H1 (cell line): ENCODE results near the gene CTNNBL1. TPM values are rescaled to one million over a fixed set of nuclear protein-coding genes. Genes with fewer than 3 reads are reported as not detected.

Experiments used
- CTCF ChIA-PET: fragments of 300-600 bp; sonication (Branson Sonifier 250); formaldehyde crosslinking; loops from one replicate; lab custom pipeline; 2021; ENCODE audit not compliant: partially characterized antibody; lab: Charles Lee
- POLR2A ChIA-PET: fragments of 300-600 bp; sonication (Branson Sonifier 250); formaldehyde crosslinking; loops from one replicate; lab custom pipeline; 2021; ENCODE audit warnings: inconsistent platforms; ENCODE audit not compliant: partially characterized antibody; lab: Charles Lee
- DNase-seq, 2 experiments: peaks; one replicate each; pipeline versions ENCODE4 v3.0.0 to v3.0.0-alpha.2; 2010 to 2022; ENCODE audit warnings: low spot score in 2 of 2, low read depth in 1 of 2, mixed read lengths in 1 of 2
- FAIRE-seq: peaks from 2 replicates; lab custom pipeline; 2011; peaks lifted over from hg19 to GRCh38; lab: Jason Lieb, UNC
- H2AFZ ChIP-seq: 2 replicates; pipeline ENCODE4 v1.8.1; 2012; ENCODE audit warnings: low read length, inconsistent platforms
- H2AK5ac ChIP-seq: 2 replicates; pipeline ENCODE4 v1.6.1; 2013; ENCODE audit warnings: low read depth, low read length
- H2BK120ac ChIP-seq: replicated peaks from 2 replicates; pipeline ENCODE3; 2013; ENCODE audit warnings: low read depth, low read length, inconsistent platforms
- H2BK12ac ChIP-seq: 2 replicates; pipeline ENCODE4 v1.6.1; 2013; ENCODE audit warnings: low read depth, low read length
- H2BK15ac ChIP-seq: 2 replicates; pipeline ENCODE4 v1.6.1; 2013; ENCODE audit warnings: low read length
- H2BK20ac ChIP-seq: 2 replicates; pipeline ENCODE4 v1.6.1; 2013; ENCODE audit warnings: low read length
- H2BK5ac ChIP-seq: 2 replicates; pipeline ENCODE4 v1.6.1; 2013; ENCODE audit warnings: low read depth, low read length
- H3K14ac ChIP-seq: 2 replicates; pipeline ENCODE4 v1.6.1; 2013; ENCODE audit warnings: inconsistent platforms; ENCODE audit not compliant: insufficient read length
- H3K18ac ChIP-seq: 2 replicates; pipeline ENCODE4 v1.6.1; 2013; ENCODE audit warnings: low read length; ENCODE audit errors: extremely low read depth
- H3K23ac ChIP-seq: 2 replicates; pipeline ENCODE4 v1.6.1; 2013; ENCODE audit warnings: inconsistent platforms; ENCODE audit not compliant: insufficient read length
- H3K23me2 ChIP-seq: 2 replicates; pipeline ENCODE4 v1.6.1; 2013; ENCODE audit warnings: low read depth, low read length
- H3K27ac ChIP-seq: 2 replicates; pipeline ENCODE4 v1.6.1; 2011; ENCODE audit warnings: low read depth, low read length, inconsistent platforms
- H3K27me3 ChIP-seq, 4 experiments: replicated peaks in 1 of 4; 1 replicate in 1 of 4; 2 replicates in 3 of 4; pipeline versions ENCODE4 v1.6.1 to v1.8.1; 2011 to 2013; ENCODE audit warnings: low read length in 3 of 4, mild to moderate bottlenecking in 3 of 4, inconsistent platforms in 2 of 4, mixed read lengths in 2 of 4, moderate library complexity in 1 of 4; ENCODE audit not compliant: control insufficient read depth in 3 of 4, insufficient read depth in 3 of 4; ENCODE audit errors: extremely low read depth in 1 of 4
- H3K36me3 ChIP-seq, 4 experiments: 2 replicates each; pipeline versions ENCODE4 v1.6.1 to v1.8.1; 2011 to 2013; ENCODE audit warnings: mild to moderate bottlenecking in 4 of 4, low read length in 3 of 4, moderate library complexity in 2 of 4, control low read depth in 1 of 4, inconsistent platforms in 1 of 4; ENCODE audit not compliant: insufficient read depth in 4 of 4, control insufficient read depth in 2 of 4
- H3K4ac ChIP-seq: replicated peaks from 2 replicates; pipeline ENCODE3; 2013; ENCODE audit warnings: low read length, low read depth, mixed read lengths, inconsistent platforms; ENCODE audit not compliant: insufficient read length
- H3K4me1 ChIP-seq, 4 experiments: replicated peaks in 1 of 4; 1 replicate in 1 of 4; 2 replicates in 3 of 4; pipeline versions ENCODE4 v1.6.1 to v1.8.1; 2011 to 2013; ENCODE audit warnings: low read length in 3 of 4, inconsistent platforms in 2 of 4, mixed read lengths in 1 of 4; ENCODE audit not compliant: insufficient read depth in 4 of 4, control insufficient read depth in 3 of 4
- H3K4me2 ChIP-seq, 2 experiments: 2 replicates each; pipeline versions ENCODE4 v1.6.1 to v1.8.1; 2011 to 2013; ENCODE audit warnings: low read depth in 2 of 2, low read length in 2 of 2, control low read depth in 1 of 2, inconsistent platforms in 1 of 2, mild to moderate bottlenecking in 1 of 2; ENCODE audit not compliant: insufficient read depth in 1 of 2
- H3K4me3 ChIP-seq, 4 experiments: fragments of 200-600, 300-600 bp in 1 of 4; sonication (generic), shearing (Covaris generic), sonication (Bioruptor Twin) in 1 of 4; 2 replicates each; pipeline versions ENCODE4 v1.5.1 to v1.8.1; 2011 to 2016; ENCODE audit warnings: low read length in 4 of 4, low read depth in 3 of 4, control low read depth in 2 of 4, inconsistent platforms in 2 of 4, mild to moderate bottlenecking in 2 of 4, mixed read lengths in 1 of 4, moderate library complexity in 1 of 4; ENCODE audit not compliant: insufficient read depth in 2 of 4; ENCODE audit errors: extremely low read depth in 1 of 4
- H3K56ac ChIP-seq: replicated peaks from 2 replicates; pipeline ENCODE3; 2013; ENCODE audit warnings: low read depth, mild to moderate bottlenecking, mixed read lengths, low read length, inconsistent platforms; ENCODE audit not compliant: insufficient read length
- H3K79me1 ChIP-seq: 2 replicates; pipeline ENCODE4 v1.6.1; 2013; ENCODE audit warnings: low read depth, low read length, control low read depth
- H3K79me2 ChIP-seq, 2 experiments: 2 replicates each; pipeline versions ENCODE4 v1.6.1 to v1.8.1; 2012 to 2013; ENCODE audit warnings: low read length in 2 of 2, mild to moderate bottlenecking in 2 of 2, inconsistent platforms in 1 of 2; ENCODE audit not compliant: insufficient read depth in 2 of 2, control insufficient read depth in 1 of 2
- H3K9ac ChIP-seq, 4 experiments: replicated peaks in 1 of 4; 1 replicate in 1 of 4; 2 replicates in 3 of 4; pipeline versions ENCODE4 v1.6.1 to v1.8.1; 2011 to 2013; ENCODE audit warnings: low read depth in 3 of 4, low read length in 3 of 4, control low read depth in 2 of 4, mild to moderate bottlenecking in 2 of 4, moderate library complexity in 2 of 4, inconsistent platforms in 1 of 4; ENCODE audit errors: extremely low read depth in 1 of 4
- H3K9me3 ChIP-seq, 2 experiments: 2 replicates each; pipeline versions ENCODE4 v1.6.1 to v1.8.1; 2012 to 2013; ENCODE audit warnings: mild to moderate bottlenecking in 2 of 2, moderate library complexity in 2 of 2, control low read depth in 1 of 2, inconsistent platforms in 1 of 2, low read depth in 1 of 2, low read length in 1 of 2, mixed read lengths in 1 of 2; ENCODE audit not compliant: insufficient read depth in 2 of 2
- H4K20me1 ChIP-seq, 2 experiments: replicated peaks in 1 of 2; 2 replicates each; pipeline versions ENCODE3 to v1.8.1; 2011 to 2013; ENCODE audit warnings: inconsistent platforms in 2 of 2, low read length in 2 of 2, mild to moderate bottlenecking in 1 of 2; ENCODE audit not compliant: insufficient read depth in 2 of 2, control insufficient read depth in 1 of 2
- H4K5ac ChIP-seq: 2 replicates; pipeline ENCODE4 v1.6.1; 2013; ENCODE audit warnings: low read length, low read depth, mixed read lengths, inconsistent platforms; ENCODE audit not compliant: insufficient read length
- H4K8ac ChIP-seq: 2 replicates; pipeline ENCODE4 v1.8.0; 2013; ENCODE audit warnings: mild to moderate bottlenecking, moderate library complexity, low read length, inconsistent platforms; ENCODE audit not compliant: insufficient read depth; ENCODE audit errors: extremely low read depth
- H4K91ac ChIP-seq: replicated peaks from 2 replicates; pipeline ENCODE3; 2013; ENCODE audit warnings: low read length, mixed read lengths, inconsistent platforms; ENCODE audit not compliant: insufficient read length
- BACH1 ChIP-seq: IDR thresholded peaks from 2 replicates; pipeline ENCODE4 v1.6.1; 2012; ENCODE audit warnings: low read length, improper control_type of control experiment
- CBX5 ChIP-seq: fragments of 300-800, 300-1000 bp; sonication (generic); IDR thresholded peaks from 2 replicates; pipeline ENCODE4 v1.7.1; 2016; ENCODE audit warnings: antibody characterized with exemption, low read length, low read depth
- FOSL1 ChIP-seq: IDR thresholded peaks from 2 replicates; pipeline ENCODE4 v1.6.1; 2011; ENCODE audit warnings: mild to moderate bottlenecking, low read depth, low read length, moderate library complexity; ENCODE audit not compliant: insufficient read depth
- GABPA ChIP-seq: IDR thresholded peaks from 2 replicates; pipeline ENCODE4 v1.6.1; 2011; ENCODE audit warnings: mild to moderate bottlenecking, low read length, moderate library complexity, borderline replicate concordance; ENCODE audit not compliant: insufficient read depth
- KDM1A ChIP-seq: fragments of 200-600, 300-600 bp; sonication (generic); IDR thresholded peaks from 2 replicates; pipeline ENCODE4 v1.7.1; 2016; ENCODE audit warnings: mild to moderate bottlenecking, low read length, borderline replicate concordance
- RBBP5 ChIP-seq: IDR thresholded peaks from 2 replicates; pipeline ENCODE4 v1.7.1; 2012; ENCODE audit warnings: low read depth, mild to moderate bottlenecking, inconsistent platforms, low read length, moderate library complexity, borderline replicate concordance
- WGBS, 2 experiments: shearing (Covaris generic) in 1 of 2; methylation state at CpG; one replicate each; pipeline versions ENCODE4 v1.1.6 to v1.1.7; 2013 to 2015; ENCODE audit warnings: low lambda C conversion rate in 2 of 2, mixed read lengths in 2 of 2, inconsistent platforms in 1 of 2, low coverage in 1 of 2, missing lambda C conversion rate in 1 of 2; ENCODE audit not compliant: insufficient replicate concordance in 2 of 2, insufficient coverage in 1 of 2, insufficient read length in 1 of 2; ENCODE audit errors: extremely low coverage in 1 of 2, missing lambda C conversion rate in 1 of 2; 5-methylcytosine and 5-hydroxymethylcytosine counted together
- polyA plus RNA-seq, 7 experiments: library from polyadenylated mRNA; depleted of rRNA in 3 of 7; stranded (reverse) in 5 of 7; unstranded in 2 of 7; fragments of >200 nt in 5 of 7; fragments of 200-250 nt in 2 of 7; gene quantifications; 1 replicate in 5 of 7; 2 replicates in 1 of 7; 4 replicates in 1 of 7; pipeline versions ENCODE4 v1.2.1 to v1.2.3, GENCODE V29; 2011 to 2013; ENCODE audit warnings: missing spikeins in 2 of 7, mixed read lengths in 2 of 7
- total RNA-seq: library from RNA; stranded (reverse); fragmentation: NEBNext Ultra II Directional; extraction: Animal tissue kit (Norgen Biotek cat#: 25700); gene quantifications from 2 replicates; pipeline ENCODE4 v1.2.1, GENCODE V29; 2021

The CTNNBL1 gene
- total and polyA plus RNA-seq, 2 of the 8 experiments (the other 6 are each of a cell fraction or from before 2014, with no cell fraction given): 19.6 to 81.6 TPM

GRCh38 chr20:37848706-37849105, 154.9 kb downstream of the CTNNBL1 start:
- H3K4me3 ChIP-seq: no peak overlapping the region
- WGBS, 2 experiments: 74% methylated on average over 5 of the region's 5 CpGs; no CpG with 5 or more reads in 1 of the 2 experiments
- H3K79me2 ChIP-seq: no peaks in the 10 kb centered on the region
- no peaks in the 10 kb centered on the region for H4K20me1 ChIP-seq
- H3K79me1 ChIP-seq: no peaks in the 10 kb centered on the region
- H3K9ac ChIP-seq: no peak overlapping the region
- no peak overlapping the region for H2BK5ac ChIP-seq
- no peak overlapping the region for H3K27ac ChIP-seq
- H2BK20ac ChIP-seq: no peak overlapping the region
- no peak overlapping the region for H3K56ac ChIP-seq
- H3K23me2 ChIP-seq: no peaks in the 10 kb centered on the region
- no peak overlapping the region for H3K23ac ChIP-seq
- H2AFZ ChIP-seq: no peak overlapping the region
- H3K4me1 ChIP-seq: peaks cover 2 to 19% (median 9%) of the 10 kb centered on the region in 4 experiments; a peak in 5 of 7 replicates
- no peak overlapping the region for H2AK5ac ChIP-seq
- H3K18ac ChIP-seq: no peak overlapping the region
- no peak overlapping the region for H3K14ac ChIP-seq
- no peaks in the 10 kb centered on the region for H3K9me3 ChIP-seq
- peaks cover 0 to 4% (median 0%) of the 10 kb centered on the region in 4 experiments; a peak in 1 of 8 replicates for H3K36me3 ChIP-seq
- no peak for DNase-seq
- no peak overlapping the region for H4K91ac ChIP-seq
- CTCF ChIA-PET: interaction anchor here (0.6 to 1.0 kb wide), 2 partner anchors 40 to 184 kb away, joined by 3 read pairs; no protein-coding TSS in a partner anchor
- no peak overlapping the region for H2BK12ac ChIP-seq
- no peak overlapping the region for H4K5ac ChIP-seq
- no peak overlapping the region for H3K4me2 ChIP-seq
- no peak for TF ChIP-seq GABPA
- no peak for TF ChIP-seq CBX5
- TF ChIP-seq FOSL1: no peak
- TF ChIP-seq KDM1A: no peak
- no peak for TF ChIP-seq BACH1
- no peak for TF ChIP-seq RBBP5
- H3K4ac ChIP-seq: no peak overlapping the region
- H2BK15ac ChIP-seq: no peak overlapping the region
- H3K27me3 ChIP-seq: no peaks in the 10 kb centered on the region
- POLR2A ChIA-PET: no interaction called here
- H2BK120ac ChIP-seq: no peak overlapping the region
- H4K8ac ChIP-seq: no peak overlapping the region
- FAIRE-seq: no peak
